ENCODE data around the gene TP53INP2.

- no peak for TF ChIP-seq PCBP2 (IDR thresholded peaks at IDR 0.05; ENCODE audit: low read depth, low read length, poor library complexity, severe bottlenecking)
- no peak for TF ChIP-seq ZNF586 (CRISPR knock-in tag; conservative IDR thresholded peaks at IDR 0.05)
- TF ChIP-seq, protein P1, sequence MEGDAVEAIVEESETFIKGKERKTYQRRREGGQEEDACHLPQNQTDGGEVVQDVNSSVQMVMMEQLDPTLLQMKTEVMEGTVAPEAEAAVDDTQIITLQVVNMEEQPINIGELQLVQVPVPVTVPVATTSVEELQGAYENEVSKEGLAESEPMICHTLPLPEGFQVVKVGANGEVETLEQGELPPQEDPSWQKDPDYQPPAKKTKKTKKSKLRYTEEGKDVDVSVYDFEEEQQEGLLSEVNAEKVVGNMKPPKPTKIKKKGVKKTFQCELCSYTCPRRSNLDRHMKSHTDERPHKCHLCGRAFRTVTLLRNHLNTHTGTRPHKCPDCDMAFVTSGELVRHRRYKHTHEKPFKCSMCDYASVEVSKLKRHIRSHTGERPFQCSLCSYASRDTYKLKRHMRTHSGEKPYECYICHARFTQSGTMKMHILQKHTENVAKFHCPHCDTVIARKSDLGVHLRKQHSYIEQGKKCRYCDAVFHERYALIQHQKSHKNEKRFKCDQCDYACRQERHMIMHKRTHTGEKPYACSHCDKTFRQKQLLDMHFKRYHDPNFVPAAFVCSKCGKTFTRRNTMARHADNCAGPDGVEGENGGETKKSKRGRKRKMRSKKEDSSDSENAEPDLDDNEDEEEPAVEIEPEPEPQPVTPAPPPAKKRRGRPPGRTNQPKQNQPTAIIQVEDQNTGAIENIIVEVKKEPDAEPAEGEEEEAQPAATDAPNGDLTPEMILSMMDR (IDR thresholded peaks at IDR 0.05 in 2 of 3, conservative IDR thresholded peaks at IDR 0.05 in 1 of 3; ENCODE audit: insufficient read depth in 2 of 3, low read depth in 1 of 3, low read length in 3 of 3) = no peak
- TF ChIP-seq, protein P2, sequence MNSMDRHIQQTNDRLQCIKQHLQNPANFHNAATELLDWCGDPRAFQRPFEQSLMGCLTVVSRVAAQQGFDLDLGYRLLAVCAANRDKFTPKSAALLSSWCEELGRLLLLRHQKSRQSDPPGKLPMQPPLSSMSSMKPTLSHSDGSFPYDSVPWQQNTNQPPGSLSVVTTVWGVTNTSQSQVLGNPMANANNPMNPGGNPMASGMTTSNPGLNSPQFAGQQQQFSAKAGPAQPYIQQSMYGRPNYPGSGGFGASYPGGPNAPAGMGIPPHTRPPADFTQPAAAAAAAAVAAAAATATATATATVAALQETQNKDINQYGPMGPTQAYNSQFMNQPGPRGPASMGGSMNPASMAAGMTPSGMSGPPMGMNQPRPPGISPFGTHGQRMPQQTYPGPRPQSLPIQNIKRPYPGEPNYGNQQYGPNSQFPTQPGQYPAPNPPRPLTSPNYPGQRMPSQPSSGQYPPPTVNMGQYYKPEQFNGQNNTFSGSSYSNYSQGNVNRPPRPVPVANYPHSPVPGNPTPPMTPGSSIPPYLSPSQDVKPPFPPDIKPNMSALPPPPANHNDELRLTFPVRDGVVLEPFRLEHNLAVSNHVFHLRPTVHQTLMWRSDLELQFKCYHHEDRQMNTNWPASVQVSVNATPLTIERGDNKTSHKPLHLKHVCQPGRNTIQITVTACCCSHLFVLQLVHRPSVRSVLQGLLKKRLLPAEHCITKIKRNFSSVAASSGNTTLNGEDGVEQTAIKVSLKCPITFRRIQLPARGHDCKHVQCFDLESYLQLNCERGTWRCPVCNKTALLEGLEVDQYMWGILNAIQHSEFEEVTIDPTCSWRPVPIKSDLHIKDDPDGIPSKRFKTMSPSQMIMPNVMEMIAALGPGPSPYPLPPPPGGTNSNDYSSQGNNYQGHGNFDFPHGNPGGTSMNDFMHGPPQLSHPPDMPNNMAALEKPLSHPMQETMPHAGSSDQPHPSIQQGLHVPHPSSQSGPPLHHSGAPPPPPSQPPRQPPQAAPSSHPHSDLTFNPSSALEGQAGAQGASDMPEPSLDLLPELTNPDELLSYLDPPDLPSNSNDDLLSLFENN (IDR thresholded peaks at IDR 0.05; ENCODE audit: low read depth in 2 of 2, low read length in 2 of 2) = no peak
These were observed 50.5 kb downstream of the TP53INP2 start for GRCh38 chr20:34754611-34755010.
